Left kidney (tissue), 2 donors: ENCODE data around the gene RXFP1. TPM values are rescaled to one million over a fixed set of nuclear protein-coding genes. Genes with fewer than 3 reads are reported as not detected.

Experiments
- DNase-seq: peaks from one replicate; pipeline ENCODE4 v3.0.0-alpha.2; 2013
- polyA plus RNA-seq: library from polyadenylated mRNA; unstranded; fragments of 120-200 nt; gene quantifications from one replicate; pipeline ENCODE4 v1.2.1, GENCODE V29; 2013; ENCODE audit not compliant: insufficient read length

RXFP1 gene
- polyA plus RNA-seq, 1 donor: 0.37 TPM

GRCh38 chr4:158541506-158541905, 19.8 kb downstream of the RXFP1 start:
- no peak for DNase-seq

- DNase-seq: no peak
Measured at GRCh38 chr4:158543191-158543590, 21.5 kb downstream of the RXFP1 start.

GRCh38 chr4:158544141-158544540, 22.5 kb downstream of the RXFP1 start:
- DNase-seq: no peak

GRCh38 chr4:158553364-158553763, 31.7 kb downstream of the RXFP1 start:
- no peak for DNase-seq

- DNase-seq: no peak
Measured at GRCh38 chr4:158560284-158560683, 38.6 kb downstream of the RXFP1 start.

- DNase-seq: no peak
Measured at GRCh38 chr4:158566860-158567259, 45.2 kb downstream of the RXFP1 start.

GRCh38 chr4:158571736-158572135, 50.1 kb downstream of the RXFP1 start:
- DNase-seq: no peak

GRCh38 chr4:158572608-158573007, 50.9 kb downstream of the RXFP1 start:
- no peak for DNase-seq

GRCh38 chr4:158578476-158578875, 56.8 kb downstream of the RXFP1 start:
- no peak for DNase-seq

- DNase-seq: no peak
Measured at GRCh38 chr4:158580064-158580463, 58.4 kb downstream of the RXFP1 start.

- DNase-seq: no peak
Measured at GRCh38 chr4:158581161-158581560, 59.5 kb downstream of the RXFP1 start.

- DNase-seq: no peak
Measured at GRCh38 chr4:158586881-158587280, 65.2 kb downstream of the RXFP1 start.

GRCh38 chr4:158588285-158588684, 66.6 kb downstream of the RXFP1 start:
- DNase-seq: no peak

- no peak for DNase-seq
Measured at GRCh38 chr4:158588777-158589176, 67.1 kb downstream of the RXFP1 start.

GRCh38 chr4:158590306-158590705, 68.6 kb downstream of the RXFP1 start:
- no peak for DNase-seq

GRCh38 chr4:158590824-158591223, 69.1 kb downstream of the RXFP1 start:
- no peak for DNase-seq

- no peak for DNase-seq
Measured at GRCh38 chr4:158597879-158598596, 76.4 kb downstream of the RXFP1 start.

GRCh38 chr4:158599150-158599549, 77.5 kb downstream of the RXFP1 start:
- no peak for DNase-seq

GRCh38 chr4:158599765-158600498, 78.2 kb downstream of the RXFP1 start:
- no peak for DNase-seq

- no peak for DNase-seq
Measured at GRCh38 chr4:158604369-158604768, 82.7 kb downstream of the RXFP1 start.

GRCh38 chr4:158605393-158605792, 83.7 kb downstream of the RXFP1 start:
- DNase-seq: no peak

GRCh38 chr4:158606969-158607368, 85.3 kb downstream of the RXFP1 start:
- DNase-seq: no peak

GRCh38 chr4:158609116-158609515, 87.4 kb downstream of the RXFP1 start:
- DNase-seq: no peak

- DNase-seq: no peak
Measured at GRCh38 chr4:158610790-158611189, 89.1 kb downstream of the RXFP1 start.
